Keratinocyte (primary cell): ENCODE results near the gene RP9. TPM values are rescaled to one million over a fixed set of nuclear protein-coding genes. Genes with fewer than 3 reads are reported as not detected.

ENCODE experiments used
- DNase-seq: peaks from one replicate; pipeline ENCODE4 v3.0.0-alpha.2; 2011; ENCODE audit warnings: low read depth, missing footprints, low spot score
- FAIRE-seq: peaks from 2 replicates; lab custom pipeline; 2011; peaks lifted over from hg19 to GRCh38; lab: Jason Lieb, UNC
- H2AFZ ChIP-seq: 2 replicates; pipeline ENCODE4 v1.6.0; 2012; ENCODE audit warnings: low read length, control low read depth, inconsistent platforms; ENCODE audit not compliant: control insufficient read depth
- H3K27ac ChIP-seq: 2 replicates; pipeline ENCODE4 v1.5.1; 2011; ENCODE audit warnings: low read length; ENCODE audit not compliant: control insufficient read depth, insufficient read depth
- H3K27me3 ChIP-seq: 3 replicates; pipeline ENCODE4 v1.6.0; 2011; ENCODE audit warnings: low read length; ENCODE audit not compliant: control insufficient read depth, insufficient read depth; ENCODE audit errors: extremely low read depth
- H3K36me3 ChIP-seq, 2 experiments: 2 replicates in 1 of 2; 3 replicates in 1 of 2; pipeline ENCODE4 v1.5.1; 2011; ENCODE audit warnings: low read length in 2 of 2, mild to moderate bottlenecking in 1 of 2; ENCODE audit not compliant: control insufficient read depth in 2 of 2, insufficient read depth in 2 of 2; ENCODE audit errors: extremely low read depth in 1 of 2
- H3K4me1 ChIP-seq: 3 replicates; pipeline ENCODE4 v1.5.1; 2011; ENCODE audit warnings: low read length; ENCODE audit not compliant: control insufficient read depth, insufficient read depth; ENCODE audit errors: extremely low read depth
- H3K4me2 ChIP-seq: 3 replicates; pipeline ENCODE4 v1.6.0; 2011; ENCODE audit warnings: low read depth, low read length; ENCODE audit not compliant: control insufficient read depth, insufficient read depth; ENCODE audit errors: extremely low read depth
- H3K4me3 ChIP-seq, 3 experiments: fragments of 200-600 bp in 1 of 3; sonication (generic) in 1 of 3; 2 replicates in 2 of 3; 3 replicates in 1 of 3; pipeline ENCODE4 v1.5.1; 2011 to 2016; ENCODE audit warnings: low read length in 3 of 3, mild to moderate bottlenecking in 3 of 3, control low read depth in 2 of 3, inconsistent platforms in 1 of 3, low read depth in 1 of 3, mixed read lengths in 1 of 3, mixed run types in 1 of 3, moderate library complexity in 1 of 3; ENCODE audit not compliant: control insufficient read depth in 2 of 3, insufficient read depth in 2 of 3; ENCODE audit errors: extremely low read depth in 1 of 3
- H3K79me2 ChIP-seq: 2 replicates; pipeline ENCODE4 v1.6.0; 2012; ENCODE audit warnings: low read length; ENCODE audit not compliant: control insufficient read depth, insufficient read depth
- H3K9ac ChIP-seq: 3 replicates; pipeline ENCODE4 v1.6.0; 2011; ENCODE audit warnings: low read length; ENCODE audit not compliant: control insufficient read depth, insufficient read depth; ENCODE audit errors: extremely low read depth
- H3K9me1 ChIP-seq: 3 replicates; pipeline ENCODE4 v1.6.0; 2011; ENCODE audit warnings: low read length; ENCODE audit not compliant: control insufficient read depth, insufficient read depth; ENCODE audit errors: extremely low read depth
- H3K9me3 ChIP-seq: 2 replicates; pipeline ENCODE4 v1.5.1; 2012; ENCODE audit warnings: low read depth, low read length; ENCODE audit not compliant: control insufficient read depth
- H4K20me1 ChIP-seq: 3 replicates; pipeline ENCODE4 v1.6.0; 2011; ENCODE audit warnings: low read length; ENCODE audit not compliant: control insufficient read depth, insufficient read depth; ENCODE audit errors: extremely low read depth
- CTCF ChIP-seq, 3 experiments: IDR thresholded peaks in 1 of 3; conservative IDR thresholded peaks in 1 of 3; optimal IDR thresholded peaks in 1 of 3; 2 replicates in 2 of 3; 3 replicates in 1 of 3; pipeline versions ENCODE3 to v1.5.1; 2011; ENCODE audit warnings: low read length in 3 of 3, mild to moderate bottlenecking in 3 of 3, moderate library complexity in 2 of 3, control low read depth in 1 of 3, inconsistent platforms in 1 of 3; ENCODE audit not compliant: insufficient read depth in 2 of 3; ENCODE audit errors: extremely low read depth in 1 of 3
- EZH2 ChIP-seq: IDR thresholded peaks from one replicate; pipeline ENCODE4 v1.6.1; 2012; ENCODE audit warnings: inconsistent platforms, mild to moderate bottlenecking, low read length, moderate library complexity
- dilution Hi-C: fragments of 300-500 bp; cut with MboI; formaldehyde crosslinking; loops from one replicate; pipeline ENCODE4 v1.7.0; 2020; ENCODE audit warnings: low sequenced_read_pairs; ENCODE audit not compliant: extremely low pct_ligation_motif_present
- polyA plus RNA-seq, 5 experiments: library from polyadenylated mRNA; depleted of rRNA in 3 of 5; stranded (reverse) in 3 of 5; stranded (forward) in 1 of 5; unstranded in 1 of 5; fragments of >200 nt; gene quantifications; 1 replicate in 1 of 5; 2 replicates in 3 of 5; 3 replicates in 1 of 5; pipeline versions ENCODE4 v1.2.1 to v1.2.3, GENCODE V29; 2011 to 2012; ENCODE audit warnings: missing spikeins in 2 of 5, low read depth in 1 of 5, low replicate concordance in 1 of 5

The RP9 gene
- polyA plus RNA-seq, 1 donor (not counting 4 experiments of a cell fraction or from before 2014, with no cell fraction given): 17.4 TPM

GRCh38 chr7:33087858-33088257, 21.3 kb downstream of the RP9 start:
- no peak for FAIRE-seq
- H3K27ac ChIP-seq: no peak overlapping the region
- dilution Hi-C loops: no loop called here

GRCh38 chr7:33087356-33087755, 21.8 kb downstream of the RP9 start:
- FAIRE-seq: no peak
- H3K9ac ChIP-seq: no peak overlapping the region
- no peak for TF ChIP-seq CTCF (optimal IDR thresholded peaks at IDR 0.05 in 1 of 3, IDR thresholded peaks at IDR 0.05 in 1 of 3, conservative IDR thresholded peaks at IDR 0.05 in 1 of 3; ENCODE audit: extremely low read depth in 1 of 3, insufficient read depth in 2 of 3, low read length in 3 of 3)
- TF ChIP-seq EZH2: no peak

More at GRCh38 chr7:33087858-33088257, 21.3 kb downstream of the RP9 start:
- Histone ChIP-seq H3K79me2 (no peaks in the 10 kb centered on the region), H3K9me1 (no peaks in the 10 kb centered on the region), H3K4me1 (no peaks in the 10 kb centered on the region), H3K9ac (no peak overlapping the region), H3K27me3 (no peaks in the 10 kb centered on the region), H3K4me3 (no peak overlapping the region), H3K9me3 (no peaks in the 10 kb centered on the region), H3K4me2 (no peak overlapping the region), H4K20me1 (no peaks in the 10 kb centered on the region), H2AFZ (no peak overlapping the region), H3K36me3 (no peaks in the 10 kb centered on the region)
- TF ChIP-seq EZH2 (no peak), CTCF (optimal IDR thresholded peaks at IDR 0.05 in 1 of 3, IDR thresholded peaks at IDR 0.05 in 1 of 3, conservative IDR thresholded peaks at IDR 0.05 in 1 of 3; ENCODE audit: extremely low read depth in 1 of 3, insufficient read depth in 2 of 3, low read length in 3 of 3) (no peak)
- DNase-seq: no peak

More at GRCh38 chr7:33087356-33087755, 21.8 kb downstream of the RP9 start:
- no peak overlapping the region for H2AFZ ChIP-seq
- H3K27ac ChIP-seq: no peak overlapping the region
- H3K79me2 ChIP-seq: no peaks in the 10 kb centered on the region
- H3K9me1 ChIP-seq: no peaks in the 10 kb centered on the region
- DNase-seq: no peak
- dilution Hi-C loops: no loop called here
- no peak overlapping the region for H3K4me2 ChIP-seq
- H3K4me1 ChIP-seq: no peaks in the 10 kb centered on the region
- no peaks in the 10 kb centered on the region for H3K27me3 ChIP-seq
- H3K9me3 ChIP-seq: no peaks in the 10 kb centered on the region
- no peak overlapping the region for H3K4me3 ChIP-seq
- H4K20me1 ChIP-seq: no peaks in the 10 kb centered on the region
- no peaks in the 10 kb centered on the region for H3K36me3 ChIP-seq
